H4 (cell line): Measurements from ENCODE around the gene IRF9. TPM values are rescaled to one million over a fixed set of nuclear protein-coding genes. Genes with fewer than 3 reads are reported as not detected.

Source experiments
- DNase-seq: peaks from one replicate; pipeline ENCODE4 v3.0.0-alpha.2; 2015; ENCODE audit warnings: low spot score
- total RNA-seq: library from RNA; depleted of rRNA; stranded (reverse); fragments of >200 nt; shearing (Covaris generic); gene quantifications from 2 replicates; pipeline ENCODE4 v1.2.3, GENCODE V29; 2014

IRF9 gene
- total RNA-seq, 1 experiment from 2014 or later: 84.3 TPM

GRCh38 chr14:24147761-24148428 is 13.2 kb upstream of the IRF9 start:
- no peak for DNase-seq

- DNase-seq: no peak
Observed at GRCh38 chr14:24149302-24149969, 11.6 kb upstream of the IRF9 start.

- no peak for DNase-seq
Observed at GRCh38 chr14:24150061-24150460, 11.0 kb upstream of the IRF9 start.

- DNase-seq: no peak
Observed at GRCh38 chr14:24150567-24150966, 10.5 kb upstream of the IRF9 start.

GRCh38 chr14:24150993-24151392 is 10.1 kb upstream of the IRF9 start:
- no peak for DNase-seq

- no peak for DNase-seq
Observed at GRCh38 chr14:24151404-24152080, 9.5 kb upstream of the IRF9 start.

- no peak for DNase-seq
Observed at GRCh38 chr14:24155100-24155499, 6.0 kb upstream of the IRF9 start.

- DNase-seq: no peak
Observed at GRCh38 chr14:24156840-24157239, 4.2 kb upstream of the IRF9 start.

GRCh38 chr14:24157331-24157730 is 3.7 kb upstream of the IRF9 start:
- DNase-seq: no peak

GRCh38 chr14:24159777-24160498 is 1.1 kb upstream of the IRF9 start:
- no peak for DNase-seq

- no peak for DNase-seq
Observed at GRCh38 chr14:24160499-24160849, 591 bp upstream of the IRF9 start.

- DNase-seq: no peak
Observed at GRCh38 chr14:24162093-24162492, 1.0 kb downstream of the IRF9 start.

GRCh38 chr14:24164518-24164991 is 3.5 kb downstream of the IRF9 start:
- DNase-seq: no peak

- DNase-seq: no peak
Observed at GRCh38 chr14:24165785-24166184, 4.7 kb downstream of the IRF9 start.

- DNase-seq: no peak
Observed at GRCh38 chr14:24167469-24168114, 6.5 kb downstream of the IRF9 start.

GRCh38 chr14:24171422-24172260 is 10.6 kb downstream of the IRF9 start, which contains the start of gene REC8:
Gene REC8 (plus strand): TSS chr14:24172080. CDS start chr14:24172553, 473 bp downstream.
- no peak for DNase-seq

- no peak for DNase-seq
Observed at GRCh38 chr14:24172261-24172860, 11.3 kb downstream of the IRF9 start.

GRCh38 chr14:24172871-24173281 is 11.8 kb downstream of the IRF9 start:
- DNase-seq: no peak

GRCh38 chr14:24176599-24176998 is 15.5 kb downstream of the IRF9 start:
- DNase-seq: no peak
